B cell (primary cell): ENCODE results near the gene HEXB. TPM values are rescaled to one million over a fixed set of nuclear protein-coding genes. Genes with fewer than 3 reads are reported as not detected.

Source experiments
- ATAC-seq: fragments of 200-7000 bp; cut with Tn5 transposase; one replicate; pipeline ENCODE4 v1.10.0; 2021; ENCODE audit warnings: low read depth, mild to moderate bottlenecking, moderate number of reproducible peaks, moderate library complexity
- CTCF ChIA-PET: fragments of 350-600 bp; sonication (Branson Sonifier 250); formaldehyde crosslinking; loops from one replicate; lab custom pipeline; 2021; ENCODE audit warnings: antibody characterized with exemption, inconsistent platforms; lab: Charles Lee
- POLR2A ChIA-PET: fragments of 350-600 bp; sonication (Branson Sonifier 250); formaldehyde crosslinking; loops from one replicate; lab custom pipeline; 2021; ENCODE audit warnings: antibody characterized with exemption; lab: Charles Lee
- DNase-seq: peaks from one replicate; pipeline ENCODE4 v3.0.0; 2013
- H2AFZ ChIP-seq: 2 replicates; pipeline ENCODE4 v1.6.1; 2012; ENCODE audit warnings: mild to moderate bottlenecking, low read depth, low read length; ENCODE audit not compliant: insufficient read depth, poor library complexity, severe bottlenecking
- H3K27ac ChIP-seq, 2 donors: 1 replicate in 1 of 2; 2 replicates in 1 of 2; pipeline ENCODE4 v1.5.1; 2012 to 2013; ENCODE audit warnings: low read length in 2 of 2, mild to moderate bottlenecking in 2 of 2, moderate library complexity in 1 of 2
- H3K27me3 ChIP-seq, 4 experiments: fragments of 200-600 bp in 1 of 4; sonication (generic) in 1 of 4; replicated peaks in 1 of 4; 1 replicate in 2 of 4; 2 replicates in 2 of 4; pipeline versions ENCODE4 v1.6.1 to v1.7.0; 2013 to 2016; ENCODE audit warnings: low read length in 3 of 4, mild to moderate bottlenecking in 2 of 4, mixed read lengths in 1 of 4, moderate library complexity in 1 of 4; ENCODE audit not compliant: insufficient read depth in 4 of 4, control insufficient read depth in 3 of 4; ENCODE audit errors: control extremely low read depth in 1 of 4
- H3K36me3 ChIP-seq, 2 experiments: replicated peaks in 1 of 2; 1 replicate in 1 of 2; 2 replicates in 1 of 2; pipeline versions ENCODE4 v1.6.1 to v1.7.1; 2013; ENCODE audit warnings: low read length in 1 of 2; ENCODE audit not compliant: insufficient read depth in 2 of 2, control insufficient read depth in 1 of 2; ENCODE audit errors: control extremely low read depth in 1 of 2, extremely low read depth in 1 of 2
- H3K4me1 ChIP-seq, 2 donors: fragments of 200-600 bp in 1 of 2; sonication (generic) in 1 of 2; 1 replicate in 1 of 2; 2 replicates in 1 of 2; pipeline versions ENCODE4 v1.5.1 to v1.6.1; 2013 to 2017; ENCODE audit warnings: low read length in 2 of 2; ENCODE audit not compliant: control insufficient read depth in 2 of 2, insufficient read depth in 2 of 2
- H3K4me2 ChIP-seq: replicated peaks from 2 replicates; pipeline ENCODE3; 2012; ENCODE audit warnings: mild to moderate bottlenecking, low read depth, low read length; ENCODE audit not compliant: poor library complexity, severe bottlenecking
- H3K4me3 ChIP-seq, 5 experiments: fragments of 200-600 bp in 1 of 5; sonication (generic) in 1 of 5; 1 replicate in 3 of 5; 2 replicates in 2 of 5; pipeline versions ENCODE4 v1.5.1 to v1.7.0; 2011 to 2016; ENCODE audit warnings: low read length in 4 of 5, mild to moderate bottlenecking in 4 of 5, low read depth in 2 of 5, control low read depth in 1 of 5, moderate library complexity in 1 of 5; ENCODE audit not compliant: insufficient read depth in 1 of 5; ENCODE audit errors: control extremely low read depth in 1 of 5, extremely low read depth in 1 of 5
- H3K79me2 ChIP-seq: fragments of 200-600 bp; sonication (generic); one replicate; pipeline ENCODE4 v1.6.0; 2016; ENCODE audit warnings: low read length; ENCODE audit not compliant: control insufficient read depth, insufficient read depth
- H3K9ac ChIP-seq: fragments of 200-600 bp; sonication (generic); 2 replicates; pipeline ENCODE4 v1.6.1; 2017; ENCODE audit warnings: mild to moderate bottlenecking, low read length, moderate library complexity
- H3K9me3 ChIP-seq, 3 donors: one replicate each; pipeline versions ENCODE4 v1.6.1 to v1.7.1; 2013; ENCODE audit warnings: low read length in 2 of 3; ENCODE audit not compliant: control insufficient read depth in 2 of 3, insufficient read depth in 1 of 3; ENCODE audit errors: control extremely low read depth in 1 of 3
- H4K20me1 ChIP-seq: 2 replicates; pipeline ENCODE4 v1.6.0; 2012; ENCODE audit warnings: mild to moderate bottlenecking, low read length; ENCODE audit not compliant: insufficient read depth, control insufficient read depth, poor library complexity, severe bottlenecking
- H3K27ac Mint-ChIP-seq: one replicate; pipeline ENCODE4 v1.8.0; 2021; ENCODE audit warnings: mixed read lengths
- H3K27me3 Mint-ChIP-seq: one replicate; pipeline ENCODE4 v1.8.0; 2021; ENCODE audit warnings: mixed read lengths
- H3K4me1 Mint-ChIP-seq: one replicate; pipeline ENCODE4 v1.8.0; 2021; ENCODE audit warnings: mixed read lengths
- H3K4me3 Mint-ChIP-seq: one replicate; pipeline ENCODE4 v1.8.0; 2021; ENCODE audit warnings: mixed read lengths
- H3K9me3 Mint-ChIP-seq: one replicate; pipeline ENCODE4 v1.8.0; 2022; ENCODE audit warnings: mixed read lengths; ENCODE audit not compliant: insufficient read depth
- CTCF ChIP-seq: fragments of 200-600 bp; IDR thresholded peaks from one replicate; pipeline ENCODE4 v1.8.0; 2022; ENCODE audit warnings: antibody characterized with exemption, mild to moderate bottlenecking
- EZH2 ChIP-seq: IDR thresholded peaks from 2 replicates; pipeline ENCODE4 v1.6.1; 2012; ENCODE audit warnings: borderline replicate concordance, low read depth, mild to moderate bottlenecking, moderate library complexity, low read length; ENCODE audit not compliant: insufficient read depth, poor library complexity, severe bottlenecking
- WGBS: methylation state at CpG from one replicate; pipeline ENCODE4 v1.1.5; 2013; ENCODE audit warnings: missing lambda C conversion rate; ENCODE audit not compliant: insufficient coverage; 5-methylcytosine and 5-hydroxymethylcytosine counted together
- intact Hi-C: fragments of 100-400 bp; cut with micrococcal nuclease; formaldehyde crosslinking; loops from one replicate; pipeline ENCODE4 v1.10.0; 2022
- polyA plus RNA-seq: library from polyadenylated mRNA; depleted of rRNA; stranded (reverse); fragments of >200 nt; gene quantifications from 2 replicates; pipeline ENCODE4 v1.2.3, GENCODE V29; 2012
- total RNA-seq, 2 donors: library from RNA; stranded (reverse); fragments of 120-200 nt in 1 of 2; gene quantifications; 1 replicate in 1 of 2; 2 replicates in 1 of 2; pipeline versions ENCODE4 v1.2.3 to v1.2.4, GENCODE V29; 2013 to 2022

Gene HEXB
- total and polyA plus RNA-seq, 2 donors (not counting 1 experiment from before 2014, with no cell fraction given): 23.6 to 47.1 TPM

- H3K4me2 ChIP-seq: no peak overlapping the region
- H3K4me1 Mint-ChIP-seq: peaks cover 12% of the 10 kb centered on the region
- H3K9me3 Mint-ChIP-seq: peaks cover 5% of the 10 kb centered on the region
- H3K4me3 Mint-ChIP-seq: no peak overlapping the region
- H3K4me1 ChIP-seq: peaks cover 12% of the 10 kb centered on the region in 2 donors
- ChIA-PET POLR2A (no interaction called here), CTCF (interaction anchor here (0.6 to 1.2 kb wide), 2 partner anchors 13 to 112 kb away, joined by 3 to 4 read pairs; no protein-coding TSS in a partner anchor)
- H3K9me3 ChIP-seq: no peaks in the 10 kb centered on the region
- H3K9ac ChIP-seq: no peak overlapping the region
- H4K20me1 ChIP-seq: peaks cover 8% of the 10 kb centered on the region
- H3K4me3 ChIP-seq: no peak overlapping the region
- no peaks in the 10 kb centered on the region for H3K27me3 ChIP-seq
- no peak overlapping the region for H3K27ac ChIP-seq
- WGBS: no CpG with 5 or more reads among the region's 1 CpG
- no peak overlapping the region for H2AFZ ChIP-seq
- H3K36me3 ChIP-seq: peaks cover 6 to 46% of the 10 kb centered on the region in 2 experiments
- DNase-seq: no peak
- peaks cover 34% of the 10 kb centered on the region for H3K79me2 ChIP-seq
- no peak overlapping the region for H3K27ac Mint-ChIP-seq
- TF ChIP-seq CTCF (no peak), EZH2 (no peak)
- no peaks in the 10 kb centered on the region for H3K27me3 Mint-ChIP-seq
- no peak for ATAC-seq
- intact Hi-C loops: loop anchor here (10.0 kb wide), 1 partner anchor 1946 kb away; the partner anchor contains the start of gene TNPO1
These were observed 76.2 kb downstream of the HEXB start for GRCh38 chr5:74761241-74761640.

- Histone ChIP-seq H3K36me3 (peaks cover 5 to 33% of the 10 kb centered on the region in 2 experiments), H4K20me1 (peaks cover 9% of the 10 kb centered on the region), H3K27ac (no peak overlapping the region), H3K9ac (no peak overlapping the region), H3K9me3 (no peaks in the 10 kb centered on the region), H2AFZ (no peak overlapping the region), H3K4me2 (no peak overlapping the region), H3K27me3 (no peaks in the 10 kb centered on the region), H3K4me3 (no peak overlapping the region), H3K4me1 (peaks cover 14% of the 10 kb centered on the region in 2 donors), H3K79me2 (peaks cover 40% of the 10 kb centered on the region)
- no CpG with 5 or more reads among the region's 2 CpGs for WGBS
- no peaks in the 10 kb centered on the region for H3K27me3 Mint-ChIP-seq
- H3K4me3 Mint-ChIP-seq: no peak overlapping the region
- CTCF ChIA-PET: interaction anchor here (0.6 to 1.2 kb wide), 2 partner anchors 11 to 12 kb away, joined by 3 to 4 read pairs; no protein-coding TSS in a partner anchor
- POLR2A ChIA-PET: no interaction called here
- H3K27ac Mint-ChIP-seq: no peak overlapping the region
- no peak for ATAC-seq
- intact Hi-C loops: loop anchor here (10.0 kb wide), 1 partner anchor 1948 kb away; the partner anchor contains the start of gene TNPO1
- DNase-seq: no peak
- H3K4me1 Mint-ChIP-seq: peaks cover 20% of the 10 kb centered on the region
- no peaks in the 10 kb centered on the region for H3K9me3 Mint-ChIP-seq
- TF ChIP-seq CTCF: no peak
- TF ChIP-seq EZH2: no peak
These were observed 77.6 kb downstream of the HEXB start for GRCh38 chr5:74762599-74762998.
